GM21367 (cell line): ENCODE data around the gene REPS1.
A peak's percentile ranks its signal among the peaks of the same experiment; 100 is the strongest.

Experiments
- ATAC-seq: cut with Tn5 transposase; IDR thresholded peaks from one replicate; pipeline ENCODE4 v1.9.1; 2021; ENCODE audit not compliant: unreplicated experiment

Gene REPS1

DNA sequence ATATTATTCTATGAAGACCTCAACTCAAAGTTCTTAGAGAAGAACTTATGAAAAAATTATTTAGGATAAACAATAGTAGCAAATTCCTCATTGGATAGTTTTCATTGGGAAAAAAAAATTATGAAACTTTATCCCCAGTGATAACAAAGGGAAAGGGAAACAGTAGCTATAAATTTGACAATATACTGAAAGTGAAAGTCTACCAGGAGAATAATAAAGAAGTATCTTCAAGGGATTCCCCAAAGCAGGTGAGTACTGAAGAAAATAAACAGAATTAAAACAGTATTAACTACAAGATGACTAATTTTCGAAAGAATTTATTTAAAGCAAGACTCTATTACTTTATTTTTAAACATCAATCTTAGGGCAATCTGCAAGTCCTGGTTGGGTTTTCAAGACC lies 56.4 kb downstream of the REPS1 start:
- ATAC-seq, result no peak

DNA sequence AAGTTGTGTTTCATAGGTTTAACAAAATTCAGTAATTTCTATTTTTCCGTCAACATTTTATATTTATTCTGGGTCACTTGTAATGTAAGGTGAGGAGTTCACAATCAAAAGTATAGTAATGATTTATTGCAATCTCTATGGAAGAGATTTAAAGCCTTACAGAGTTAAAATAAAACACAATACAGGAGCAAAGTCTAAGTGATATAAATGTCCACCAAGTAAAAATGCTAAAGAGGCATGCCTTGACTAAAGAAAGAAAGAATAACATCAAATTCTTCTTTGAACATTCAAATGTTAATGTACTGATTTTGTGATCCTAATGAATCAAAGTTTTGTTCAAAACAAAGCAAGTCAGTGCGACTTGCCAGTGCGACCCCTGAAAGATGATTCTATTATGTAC lies 61.5 kb downstream of the REPS1 start:
- no peak for ATAC-seq

DNA sequence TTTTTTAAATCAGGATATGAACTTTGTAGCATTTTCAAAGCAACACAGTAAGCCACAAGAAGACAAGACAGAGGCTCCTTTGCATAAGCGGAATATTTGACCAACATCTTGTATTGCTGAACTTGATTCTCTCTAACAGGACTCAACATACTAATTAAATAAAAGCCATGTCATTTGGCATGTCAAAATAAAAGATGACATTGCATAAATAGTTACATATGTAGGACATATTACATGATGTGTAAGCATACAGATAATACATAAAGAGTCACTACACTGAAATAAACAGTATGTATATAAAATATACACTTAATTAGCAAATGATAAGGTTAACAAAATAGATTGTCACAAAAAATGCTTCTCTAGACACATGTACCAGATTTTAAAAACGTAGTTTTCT lies 62.2 kb downstream of the REPS1 start:
- ATAC-seq, result no peak

DNA sequence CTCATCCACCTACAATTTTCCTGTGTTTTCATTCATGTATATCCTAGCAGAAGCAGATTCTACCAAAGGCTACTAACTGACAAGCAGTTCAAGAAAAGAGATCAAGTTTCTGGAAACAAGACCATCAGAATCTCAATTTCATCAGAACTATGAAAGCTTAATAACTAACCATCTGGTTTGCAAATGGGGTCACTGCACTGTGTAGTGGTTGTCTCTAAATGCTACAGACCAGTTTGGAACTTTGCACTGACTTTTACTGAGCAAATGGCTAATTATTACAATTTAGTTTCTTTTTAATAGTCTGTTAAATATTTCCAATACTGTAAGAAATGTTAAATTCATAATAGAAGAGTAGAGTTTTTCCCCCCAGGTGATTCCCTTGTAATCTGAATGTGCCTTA lies 64.5 kb downstream of the REPS1 start:
- no peak for ATAC-seq

DNA sequence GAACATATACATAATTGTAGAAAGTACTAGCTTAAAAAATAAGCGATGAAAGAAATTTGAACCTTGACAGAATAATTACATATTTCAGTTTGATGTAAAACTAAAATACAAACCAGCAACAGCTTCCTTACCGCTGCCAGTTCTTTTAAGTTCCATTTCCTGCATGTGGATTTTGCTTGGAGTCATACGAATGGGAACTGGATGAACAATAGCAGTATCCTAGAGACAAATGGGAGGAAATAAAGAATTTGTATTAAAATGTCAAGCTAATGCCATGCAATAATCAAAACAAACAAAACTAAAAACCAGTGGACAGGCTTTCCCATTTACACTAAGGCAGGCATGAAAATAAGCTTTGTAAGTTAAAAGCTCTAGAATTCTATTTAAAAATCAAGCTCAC lies 67.1 kb downstream of the REPS1 start:
- no peak for ATAC-seq

DNA sequence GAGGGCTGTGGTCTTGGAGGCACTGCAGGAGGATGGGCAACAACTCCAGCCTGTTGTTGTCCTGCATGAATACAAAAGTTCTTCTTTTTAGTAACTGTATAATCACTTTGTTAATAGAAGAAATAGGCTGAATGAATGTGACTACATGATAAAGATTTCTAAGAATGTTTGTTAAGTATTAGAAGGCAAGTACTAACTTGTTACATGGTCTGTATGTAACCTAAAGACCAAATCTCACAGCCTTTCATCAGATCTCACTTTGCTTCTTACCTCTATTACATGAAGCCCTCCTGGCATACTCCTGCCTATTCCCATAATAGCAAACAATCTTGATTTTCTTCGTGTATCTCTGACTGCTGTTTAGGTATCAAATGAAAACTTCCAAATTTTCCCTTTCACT lies 73.4 kb downstream of the REPS1 start:
- ATAC-seq, result no peak

DNA sequence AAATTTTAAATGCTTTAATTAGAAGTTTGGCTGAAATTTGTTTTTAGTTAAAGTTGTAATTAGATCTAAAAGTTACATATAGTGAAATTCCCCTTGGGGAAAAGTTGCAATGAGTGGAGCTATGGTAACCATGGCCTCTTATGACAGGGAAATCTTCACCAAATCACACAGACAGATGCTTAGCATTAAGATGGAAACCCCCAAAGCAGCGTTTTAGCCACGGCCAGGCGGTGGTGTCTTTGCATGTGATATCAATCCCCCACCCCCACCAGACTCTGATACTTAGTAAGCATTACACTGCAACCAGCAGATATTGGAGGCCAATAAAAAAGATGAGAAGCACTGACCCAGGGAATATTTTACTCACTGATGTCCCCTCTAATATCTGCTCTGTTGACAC lies 75.7 kb downstream of the REPS1 start:
- no peak for ATAC-seq

DNA sequence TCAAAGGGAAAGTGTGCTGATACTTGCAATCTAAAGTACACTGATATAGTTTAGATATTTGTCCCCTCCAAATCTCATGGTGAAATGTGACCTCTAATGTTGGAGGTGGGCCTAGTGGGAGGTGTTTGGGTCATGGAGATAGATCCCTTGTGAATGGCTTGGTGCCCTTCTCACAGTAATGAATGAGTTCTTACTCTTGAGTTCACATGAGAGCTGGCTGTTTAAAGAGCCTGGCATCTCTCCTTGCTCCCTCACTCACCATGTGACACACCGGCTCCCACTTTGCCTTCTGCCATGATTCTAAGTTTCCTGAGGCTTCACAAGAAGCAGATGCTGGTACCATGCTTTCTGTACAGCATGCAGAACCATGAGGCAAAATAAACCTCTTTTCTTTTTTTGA lies 78.1 kb downstream of the REPS1 start:
- no peak for ATAC-seq

DNA sequence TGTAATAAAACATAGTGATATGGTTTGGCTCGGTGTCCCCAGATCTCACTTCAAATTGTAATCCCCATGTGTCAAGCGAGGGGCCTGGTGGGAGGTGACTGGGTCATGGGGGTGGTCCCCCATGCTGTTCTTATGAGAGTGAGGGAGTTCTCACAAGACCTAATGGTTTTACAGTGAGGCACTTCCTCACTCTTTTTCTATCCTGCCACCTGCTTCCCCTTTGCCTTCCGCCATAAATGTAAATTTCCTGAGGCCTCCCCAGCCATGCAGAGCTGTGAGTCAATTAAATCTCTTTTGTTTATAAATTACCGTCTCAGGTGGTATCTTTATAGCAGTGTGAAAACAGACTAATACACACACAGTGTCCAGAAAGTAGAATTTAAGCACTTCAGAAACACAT lies 78.5 kb downstream of the REPS1 start:
- no peak for ATAC-seq

DNA sequence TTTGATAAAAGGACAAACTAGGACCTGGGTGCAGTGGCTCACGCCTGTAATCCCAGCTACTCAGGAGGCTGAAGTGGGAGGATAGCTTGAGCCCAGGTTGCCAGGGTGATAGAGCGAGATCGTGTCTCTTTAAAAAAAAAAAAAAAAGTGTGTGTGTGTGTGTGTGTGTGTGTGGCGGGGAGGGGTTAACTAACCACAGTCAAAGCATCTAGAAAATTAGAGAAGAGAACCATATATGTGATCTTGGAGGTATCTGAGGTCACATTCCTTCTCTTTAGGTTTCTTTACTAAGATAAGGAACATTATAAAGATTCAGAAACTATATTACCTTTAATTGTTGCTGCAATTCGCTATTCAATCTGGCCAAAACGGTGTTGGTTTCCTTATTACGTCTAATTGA lies 80.9 kb downstream of the REPS1 start:
- ATAC-seq, result no peak

DNA sequence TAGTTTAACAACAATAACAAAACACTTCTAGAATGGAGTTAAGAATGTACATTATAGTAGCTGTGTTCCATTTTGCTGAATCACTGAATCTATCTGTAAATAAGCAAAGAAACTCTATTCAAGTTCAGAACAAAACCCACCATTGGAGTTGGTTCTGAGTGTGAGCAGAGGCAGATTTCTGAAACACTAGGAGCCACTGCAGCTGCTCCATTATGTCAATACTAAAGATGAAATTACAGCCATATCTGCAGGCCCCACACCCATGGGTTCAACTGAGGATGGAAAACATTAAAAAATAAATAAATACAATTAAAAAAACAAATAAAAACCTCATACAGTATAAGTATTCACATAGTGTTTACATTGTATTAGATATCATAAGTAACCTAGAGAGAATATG lies 91.0 kb downstream of the REPS1 start:
- ATAC-seq, result no peak

DNA sequence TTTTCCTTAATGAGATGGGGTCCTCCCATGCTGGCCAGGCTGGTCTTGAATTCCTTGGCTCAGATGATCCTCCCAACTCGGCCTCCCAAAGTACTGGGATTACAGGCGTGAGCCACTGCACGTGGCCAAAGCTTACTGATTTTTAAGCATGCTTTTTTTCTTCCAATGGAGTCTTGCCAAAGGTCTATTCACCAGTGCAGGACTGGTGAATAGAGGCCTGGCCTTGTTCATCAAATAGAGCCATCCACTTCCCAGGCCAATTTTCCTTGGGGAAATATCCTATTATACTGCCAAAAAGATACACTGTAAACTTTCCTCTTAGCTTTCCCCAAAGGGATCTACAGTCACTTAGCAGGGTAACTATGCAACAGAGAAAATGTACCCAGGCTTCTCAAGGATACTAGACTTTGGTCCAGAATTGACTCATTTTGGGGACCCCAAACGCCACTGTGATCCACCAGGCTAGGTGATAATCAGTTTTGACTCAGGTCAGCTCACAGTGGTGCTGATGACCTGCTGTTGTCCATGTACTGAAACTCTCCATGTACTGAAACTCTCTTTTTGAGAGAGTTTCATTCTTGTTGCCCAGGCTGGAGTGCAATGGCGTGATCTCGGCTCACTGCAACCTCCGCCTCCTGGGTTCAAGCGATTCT lies 91.8 kb downstream of the REPS1 start:
- ATAC-seq, result no peak

DNA sequence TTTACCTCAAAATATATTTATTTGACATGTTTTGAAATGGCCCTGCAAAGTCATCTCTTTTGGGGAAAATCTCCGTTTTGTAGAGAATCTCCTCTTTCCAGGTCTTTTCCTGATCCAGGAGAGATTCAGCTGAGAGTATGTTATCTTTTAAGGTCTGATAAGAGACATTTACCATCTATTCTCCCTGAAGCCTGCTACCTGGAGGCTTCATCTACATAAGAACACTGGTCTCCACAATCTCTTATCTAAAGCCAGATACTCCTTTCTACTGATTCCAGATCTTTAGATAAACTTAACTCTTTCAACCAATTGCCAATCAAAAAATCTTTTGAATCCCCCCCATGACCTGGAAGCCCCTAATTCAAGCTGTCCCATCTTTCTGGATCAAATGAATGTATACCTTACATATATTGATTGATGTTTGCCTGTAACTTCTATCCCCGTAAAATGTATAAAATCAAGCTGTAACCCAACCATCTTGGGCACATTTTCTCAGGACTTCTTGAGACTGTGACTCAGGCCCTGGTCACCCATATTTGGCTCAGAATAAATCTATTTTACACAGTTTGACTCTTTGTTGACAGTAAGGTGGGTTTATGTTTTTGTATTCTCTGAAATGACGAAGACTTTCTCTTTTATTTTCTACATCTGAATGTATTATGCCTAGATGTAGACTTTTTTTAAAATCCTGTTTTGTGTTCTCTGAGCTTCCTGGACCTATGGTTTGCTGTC lies 96.6 kb downstream of the REPS1 start:
- ATAC-seq, result no peak

DNA sequence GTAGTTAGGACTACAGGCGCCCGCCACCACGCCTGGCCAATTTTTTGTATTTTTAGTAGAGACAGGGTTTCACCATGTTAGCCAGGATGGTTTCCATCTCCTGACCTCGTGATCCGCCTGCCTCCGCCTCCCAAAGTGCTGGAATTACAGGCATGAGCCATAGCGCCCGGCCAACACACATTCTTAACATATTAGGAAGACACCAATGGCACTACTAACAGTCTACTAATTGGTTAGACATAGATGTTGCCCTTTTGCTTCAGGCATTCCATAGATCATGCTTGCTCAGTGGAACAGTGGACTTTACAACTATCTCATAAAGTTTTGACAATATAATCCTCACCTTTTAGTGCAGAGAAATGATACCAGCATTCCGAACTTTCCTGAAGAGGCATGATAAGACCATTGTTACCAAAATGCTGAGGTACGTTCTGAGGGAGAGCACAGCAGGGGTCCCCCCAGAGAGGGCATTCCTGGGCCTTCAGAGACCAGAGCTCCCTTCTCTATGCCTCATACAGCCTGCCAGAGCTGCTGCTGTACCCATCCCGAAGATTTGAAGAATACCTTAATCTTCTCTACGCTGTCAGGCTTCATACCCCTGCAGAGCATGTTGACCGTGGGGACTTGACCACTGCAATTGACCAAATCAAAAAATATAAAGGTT lies 102.8 kb downstream of the REPS1 start:
- no peak for ATAC-seq

DNA sequence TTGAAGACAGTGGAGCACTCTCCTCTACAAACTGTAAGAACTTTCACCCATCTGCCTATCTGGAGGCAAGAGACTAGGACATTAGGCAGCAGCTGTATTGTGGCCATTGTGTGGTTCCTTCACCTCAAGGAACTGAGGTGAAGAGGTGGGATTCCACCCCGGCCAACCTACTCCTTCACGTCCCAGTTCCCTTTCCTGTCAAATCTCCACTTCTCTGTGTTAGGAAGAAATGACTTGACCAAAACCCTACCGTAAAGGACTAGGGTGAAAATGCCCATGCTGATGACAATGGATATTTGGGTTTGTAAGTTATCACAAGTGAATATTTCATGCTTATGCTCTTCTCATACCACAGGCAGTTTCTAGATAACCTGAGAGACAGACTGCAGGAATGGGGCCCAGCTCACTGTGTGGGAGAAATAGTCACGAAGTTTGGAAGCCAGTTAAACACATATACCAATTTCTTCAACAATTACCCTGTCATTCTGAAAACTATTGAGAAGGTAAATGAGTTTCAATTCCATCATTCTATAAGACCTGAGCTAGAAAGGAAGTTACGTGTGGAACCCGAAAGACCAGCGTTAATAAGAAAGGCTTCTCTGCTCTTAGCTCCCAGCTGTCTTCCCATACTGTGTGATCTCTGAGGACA lies 105.6 kb downstream of the REPS1 start:
- peak; percentile 66 for ATAC-seq

DNA sequence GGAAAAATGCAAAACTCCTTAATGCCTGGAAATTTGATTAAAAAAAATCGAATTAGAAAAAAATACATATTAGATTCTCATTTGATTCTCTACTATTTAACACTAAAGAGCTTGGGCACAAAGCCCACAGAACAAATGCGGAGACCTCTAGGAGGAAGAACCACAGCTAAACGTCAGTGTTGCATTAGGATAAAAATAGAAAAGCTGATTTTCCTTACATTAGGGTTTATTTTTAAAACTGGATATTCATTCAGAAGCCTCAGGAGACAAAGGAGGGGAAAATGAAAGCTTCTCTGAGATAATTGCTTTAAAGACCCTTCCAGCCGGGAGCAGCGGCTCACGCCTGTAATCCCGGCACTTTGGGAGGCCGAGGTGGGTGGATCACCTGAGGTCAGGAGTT lies 114.9 kb downstream of the REPS1 start:
- ATAC-seq, result no peak

DNA sequence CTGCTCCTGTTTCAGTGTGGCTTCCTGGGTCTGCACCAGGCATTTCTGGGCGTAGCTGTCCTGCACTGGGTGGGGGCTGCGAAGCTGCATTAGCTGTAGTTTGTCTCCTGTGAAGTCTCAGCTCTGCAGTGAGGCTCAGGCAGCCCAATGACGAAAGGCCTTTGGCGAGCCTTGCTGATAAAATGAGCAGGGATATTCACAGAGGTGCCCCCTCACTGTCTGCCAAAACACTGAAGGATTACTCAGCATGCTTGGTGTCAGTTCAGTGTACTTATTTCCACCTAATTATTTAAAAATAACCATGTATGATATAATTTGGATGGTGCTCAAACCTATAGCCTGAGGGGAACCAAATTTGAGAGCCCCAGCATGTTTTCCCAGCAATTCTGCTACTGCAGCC lies 118.7 kb downstream of the REPS1 start:
- no peak for ATAC-seq

DNA sequence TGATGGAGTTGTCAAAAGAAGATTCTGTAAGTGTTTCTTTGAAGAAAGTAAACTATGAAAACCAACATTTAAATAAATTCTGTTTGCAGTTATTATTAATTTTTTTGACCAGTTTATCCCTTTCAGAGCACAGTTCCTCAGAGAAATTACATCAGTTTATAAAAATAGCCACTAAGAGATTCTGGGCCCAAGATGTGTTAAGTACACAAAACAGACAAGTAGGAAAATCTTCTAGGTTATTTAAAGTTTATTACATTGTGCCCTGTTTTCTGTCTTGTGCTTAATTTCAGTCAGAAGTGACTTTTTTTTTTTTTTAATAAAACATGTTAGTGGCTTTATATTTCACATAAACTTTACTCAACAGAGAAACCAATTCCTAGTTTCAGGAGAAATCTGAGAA lies 119.9 kb downstream of the REPS1 start:
- ATAC-seq, result no peak

DNA sequence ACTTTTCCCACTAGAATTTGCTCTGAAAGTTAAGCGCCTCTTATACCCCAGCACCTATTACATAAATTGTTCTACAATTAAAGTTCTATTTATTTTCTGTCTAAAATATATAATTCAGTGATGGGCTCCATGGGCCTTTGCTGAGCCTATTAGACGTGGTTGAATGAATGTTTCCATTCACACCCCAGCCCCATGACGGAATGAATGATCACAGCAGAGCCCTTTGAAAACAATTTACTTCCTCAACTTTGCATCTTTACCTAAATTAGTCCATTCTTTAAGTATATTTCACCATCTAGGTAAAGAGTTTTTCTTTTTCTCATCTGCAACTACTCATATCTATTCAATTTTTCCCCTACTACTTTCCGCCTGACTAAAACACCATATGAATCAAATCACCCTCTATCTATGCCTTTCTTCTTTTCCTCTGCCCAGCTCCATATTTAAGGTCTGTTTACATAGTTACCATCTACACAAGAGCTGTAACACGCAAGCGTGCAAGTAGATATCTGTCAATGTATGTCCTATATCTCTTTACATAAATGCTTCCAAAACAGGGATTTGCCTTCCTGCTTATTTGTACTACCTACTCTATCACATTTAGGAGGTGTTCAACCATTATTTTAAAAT lies 122.5 kb downstream of the REPS1 start:
- no peak for ATAC-seq

DNA sequence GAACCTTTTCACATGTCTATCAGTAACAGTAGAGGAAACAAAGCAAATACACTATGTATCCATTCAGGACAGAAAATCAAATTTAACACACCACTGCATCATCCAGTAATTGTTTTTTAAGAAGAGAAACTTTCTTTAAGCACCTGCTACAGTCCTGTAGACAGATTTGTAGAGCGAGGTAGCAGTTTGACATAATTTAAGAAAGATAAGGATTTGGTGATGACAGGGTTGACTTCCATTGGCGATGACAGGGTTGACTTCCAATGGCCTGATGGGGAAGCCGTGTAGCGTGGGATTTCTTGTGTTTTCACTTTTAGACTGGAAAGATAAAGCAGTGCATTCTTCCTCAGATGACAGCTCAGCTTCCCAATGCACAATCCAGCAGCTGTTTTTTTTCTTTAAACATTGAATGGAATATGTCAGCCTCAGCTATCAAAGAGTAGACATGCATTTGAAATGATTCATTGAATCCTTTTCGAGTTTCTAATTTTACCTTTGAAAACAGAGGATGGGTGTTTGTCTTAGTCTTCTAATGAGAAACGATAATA lies 123.6 kb downstream of the REPS1 start:
- no peak for ATAC-seq

DNA sequence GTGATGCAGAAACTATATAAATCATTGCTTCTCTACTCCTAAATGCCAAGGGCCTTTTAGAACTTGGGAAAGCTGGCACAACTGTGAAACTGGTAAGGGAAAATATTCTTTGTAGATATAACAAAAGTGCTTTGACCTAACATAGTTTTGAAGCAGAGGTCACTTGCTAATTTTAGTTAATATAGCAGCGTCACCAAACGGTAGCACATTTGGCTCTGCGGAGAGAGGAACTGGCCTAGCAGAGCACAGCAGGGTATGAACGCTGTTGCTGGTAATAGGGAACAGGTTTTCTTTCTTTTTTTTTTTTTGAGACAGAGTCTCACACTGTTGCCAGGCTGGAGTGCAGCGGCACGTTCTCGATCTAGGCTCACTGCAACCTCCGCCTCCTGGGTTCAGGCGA lies 124.7 kb downstream of the REPS1 start:
- ATAC-seq, result no peak
